WTC11 (cell line): ENCODE results near the gene CTNNA2. TPM values are rescaled to one million over a fixed set of nuclear protein-coding genes. Genes with fewer than 3 reads are reported as not detected.

ENCODE experiments used
- ATAC-seq: fragments of 200-7000 bp; cut with Tn5 transposase; 2 replicates; pipeline ENCODE4 v1.10.0; 2021; ENCODE audit warnings: mild to moderate bottlenecking, moderate library complexity
- CTCF ChIA-PET: fragments of 300-600 bp; sonication (Branson Sonifier 250); formaldehyde crosslinking; loops from one replicate; lab custom pipeline; 2021; ENCODE audit warnings: antibody characterized with exemption; lab: Charles Lee
- POLR2A ChIA-PET: fragments of 350-600 bp; sonication (Branson Sonifier 250); formaldehyde crosslinking; loops from one replicate; lab custom pipeline; 2021; ENCODE audit warnings: antibody characterized with exemption; lab: Charles Lee
- DNase-seq: peaks from one replicate; pipeline ENCODE4 v3.0.0; 2021; ENCODE audit warnings: low spot score
- H3K27ac Mint-ChIP-seq: 2 replicates; pipeline ENCODE4 v1.8.0; 2021; ENCODE audit warnings: mixed read lengths
- H3K27me3 Mint-ChIP-seq: 2 replicates; pipeline ENCODE4 v1.8.0; 2021; ENCODE audit warnings: low read depth, mild to moderate bottlenecking, moderate library complexity, mixed read lengths
- H3K36me3 Mint-ChIP-seq: 2 replicates; pipeline ENCODE4 v1.8.0; 2021; ENCODE audit warnings: mixed read lengths
- H3K4me1 Mint-ChIP-seq: 2 replicates; pipeline ENCODE4 v1.8.0; 2022; ENCODE audit warnings: mixed read lengths
- H3K4me3 Mint-ChIP-seq: 2 replicates; pipeline ENCODE4 v1.8.0; 2021; ENCODE audit warnings: mild to moderate bottlenecking, moderate library complexity, mixed read lengths
- H3K9me3 Mint-ChIP-seq: 2 replicates; pipeline ENCODE4 v1.8.0; 2021; ENCODE audit warnings: mixed read lengths
- CREB1 ChIP-seq: sonication (generic); formaldehyde crosslinking; IDR thresholded peaks from 2 replicates; pipeline ENCODE4 v1.8.0; 2023; ENCODE audit warnings: mild to moderate bottlenecking, missing genetic modification reagents
- GRHL2 ChIP-seq: fragments of 250-450 bp; sonication (Bioruptor Pico); IDR thresholded peaks from 2 replicates; pipeline ENCODE4 v1.8.0; 2022; ENCODE audit warnings: mild to moderate bottlenecking, moderate library complexity; ENCODE audit not compliant: insufficient replicate concordance, severe bottlenecking
- KAT7 ChIP-seq: sonication (generic); formaldehyde crosslinking; IDR thresholded peaks from 2 replicates; pipeline ENCODE4 v1.8.1; 2023; ENCODE audit warnings: missing genetic modification reagents, mild to moderate bottlenecking, borderline replicate concordance
- NFYB ChIP-seq: sonication (generic); formaldehyde crosslinking; conservative IDR thresholded peaks from 2 replicates; pipeline ENCODE4 v1.8.0; 2022; ENCODE audit warnings: low read depth, missing genetic modification reagents
- NR2C2 ChIP-seq: sonication (generic); formaldehyde crosslinking; IDR thresholded peaks from 2 replicates; pipeline ENCODE4 v1.8.0; 2022; ENCODE audit warnings: mild to moderate bottlenecking, missing genetic modification reagents
- PRRX2 ChIP-seq: fragments of 250-450 bp; sonication (Bioruptor Pico); IDR thresholded peaks from 2 replicates; pipeline ENCODE4 v1.8.0; 2021; ENCODE audit warnings: mild to moderate bottlenecking
- ZNF219 ChIP-seq: sonication (generic); formaldehyde crosslinking; IDR thresholded peaks from 2 replicates; pipeline ENCODE4 v1.8.0; 2023; ENCODE audit warnings: missing genetic modification reagents, mild to moderate bottlenecking, borderline replicate concordance
- ZNF317 ChIP-seq: sonication (generic); formaldehyde crosslinking; IDR thresholded peaks from 2 replicates; pipeline ENCODE4 v1.8.1; 2023; ENCODE audit warnings: low read depth, mild to moderate bottlenecking, moderate library complexity, missing genetic modification reagents, borderline replicate concordance
- ZNF423 ChIP-seq: fragments of 250-450 bp; sonication (Bioruptor Pico); IDR thresholded peaks from 2 replicates; pipeline ENCODE4 v2.1.2; 2022; ENCODE audit warnings: mild to moderate bottlenecking, moderate library complexity
- total RNA-seq: library from RNA; stranded (reverse); gene quantifications from 3 replicates; pipeline ENCODE4 v1.2.3, GENCODE V29; 2021
- TF ChIP-seq, protein P1 (sequence below): sonication (generic); formaldehyde crosslinking; IDR thresholded peaks from 2 replicates; pipeline ENCODE4 v1.8.0; 2022; ENCODE audit warnings: mild to moderate bottlenecking, missing genetic modification reagents
- TF ChIP-seq, protein P2 (sequence below): fragments of 200-600 bp; IDR thresholded peaks from 2 replicates; pipeline ENCODE4 v1.8.0; 2022; ENCODE audit warnings: antibody characterized with exemption
- TF ChIP-seq, protein P3 (sequence below): sonication (generic); formaldehyde crosslinking; IDR thresholded peaks from 2 replicates; pipeline ENCODE4 v1.8.0; 2023; ENCODE audit warnings: mild to moderate bottlenecking, missing genetic modification reagents
- TF ChIP-seq, protein P4 (sequence below): sonication (generic); formaldehyde crosslinking; IDR thresholded peaks from 2 replicates; pipeline ENCODE4 v1.8.1; 2023; ENCODE audit warnings: mild to moderate bottlenecking, moderate library complexity, missing genetic modification reagents
- TF ChIP-seq, protein P5 (sequence below): sonication (generic); formaldehyde crosslinking; IDR thresholded peaks from 2 replicates; pipeline ENCODE4 v1.8.1; 2022; ENCODE audit warnings: low read depth, mild to moderate bottlenecking, moderate library complexity, missing genetic modification reagents, borderline replicate concordance
- TF ChIP-seq, protein P6 (sequence below): sonication (generic); formaldehyde crosslinking; IDR thresholded peaks from 2 replicates; pipeline ENCODE4 v1.8.1; 2022; ENCODE audit warnings: missing genetic modification reagents, borderline replicate concordance
- TF ChIP-seq, protein P7 (sequence below): sonication (generic); formaldehyde crosslinking; IDR thresholded peaks from 2 replicates; pipeline ENCODE4 v1.8.0; 2022; ENCODE audit warnings: mild to moderate bottlenecking, missing genetic modification reagents
- TF ChIP-seq, protein P8 (sequence below): fragments of 250-450 bp; sonication (Bioruptor Pico); IDR thresholded peaks from 2 replicates; pipeline ENCODE4 v1.9.0; 2021; ENCODE audit warnings: mild to moderate bottlenecking

The CTNNA2 gene
- total RNA-seq, 1 experiment from 2014 or later = 3.8 TPM

DNA sequence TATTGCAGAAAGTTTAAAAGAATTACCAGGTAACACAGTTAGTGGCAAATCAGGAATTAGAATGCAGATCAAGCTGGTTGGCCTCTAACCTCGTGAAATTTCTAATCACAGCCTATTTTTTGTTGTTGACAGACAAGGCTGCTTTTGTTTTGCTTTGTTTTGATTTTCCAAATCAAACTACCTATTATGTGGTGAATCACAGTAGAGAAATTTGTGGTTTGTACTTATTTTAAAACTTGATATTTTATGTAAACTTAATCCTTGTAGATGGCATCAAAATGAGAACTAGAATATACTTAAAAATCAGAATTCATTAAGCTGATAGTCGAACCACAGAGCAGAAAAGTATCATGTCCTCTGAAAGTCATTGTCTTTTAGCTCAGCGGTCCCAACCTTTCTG is 258.1 kb downstream of the CTNNA2 start:
- ATAC-seq (no peak), DNase-seq (no peak)
- Mint-ChIP-seq H3K4me3 (no peak overlapping the region), H3K36me3 (no peaks in the 10 kb centered on the region), H3K27ac (no peak overlapping the region), H3K4me1 (peaks cover 25% of the 10 kb centered on the region), H3K27me3 (no peaks in the 10 kb centered on the region), H3K9me3 (0 out of 2 replicates have a peak, but pooled peaks cover 3% of the 10 kb centered on the region)
- TF ChIP-seq NFYB (CRISPR knock-in tag) (no peak), ZNF317 (CRISPR knock-in tag) (no peak), CREB1 (CRISPR knock-in tag) (no peak), GRHL2 (no peak), KAT7 (CRISPR knock-in tag) (no peak), ZNF219 (CRISPR knock-in tag) (no peak)
- TF ChIP-seq, protein P1, sequence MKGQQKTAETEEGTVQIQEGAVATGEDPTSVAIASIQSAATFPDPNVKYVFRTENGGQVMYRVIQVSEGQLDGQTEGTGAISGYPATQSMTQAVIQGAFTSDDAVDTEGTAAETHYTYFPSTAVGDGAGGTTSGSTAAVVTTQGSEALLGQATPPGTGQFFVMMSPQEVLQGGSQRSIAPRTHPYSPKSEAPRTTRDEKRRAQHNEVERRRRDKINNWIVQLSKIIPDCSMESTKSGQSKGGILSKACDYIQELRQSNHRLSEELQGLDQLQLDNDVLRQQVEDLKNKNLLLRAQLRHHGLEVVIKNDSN (CRISPR knock-in tag) = no peak
- TF ChIP-seq, protein P2, sequence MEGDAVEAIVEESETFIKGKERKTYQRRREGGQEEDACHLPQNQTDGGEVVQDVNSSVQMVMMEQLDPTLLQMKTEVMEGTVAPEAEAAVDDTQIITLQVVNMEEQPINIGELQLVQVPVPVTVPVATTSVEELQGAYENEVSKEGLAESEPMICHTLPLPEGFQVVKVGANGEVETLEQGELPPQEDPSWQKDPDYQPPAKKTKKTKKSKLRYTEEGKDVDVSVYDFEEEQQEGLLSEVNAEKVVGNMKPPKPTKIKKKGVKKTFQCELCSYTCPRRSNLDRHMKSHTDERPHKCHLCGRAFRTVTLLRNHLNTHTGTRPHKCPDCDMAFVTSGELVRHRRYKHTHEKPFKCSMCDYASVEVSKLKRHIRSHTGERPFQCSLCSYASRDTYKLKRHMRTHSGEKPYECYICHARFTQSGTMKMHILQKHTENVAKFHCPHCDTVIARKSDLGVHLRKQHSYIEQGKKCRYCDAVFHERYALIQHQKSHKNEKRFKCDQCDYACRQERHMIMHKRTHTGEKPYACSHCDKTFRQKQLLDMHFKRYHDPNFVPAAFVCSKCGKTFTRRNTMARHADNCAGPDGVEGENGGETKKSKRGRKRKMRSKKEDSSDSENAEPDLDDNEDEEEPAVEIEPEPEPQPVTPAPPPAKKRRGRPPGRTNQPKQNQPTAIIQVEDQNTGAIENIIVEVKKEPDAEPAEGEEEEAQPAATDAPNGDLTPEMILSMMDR = no peak
- TF ChIP-seq, protein P3, sequence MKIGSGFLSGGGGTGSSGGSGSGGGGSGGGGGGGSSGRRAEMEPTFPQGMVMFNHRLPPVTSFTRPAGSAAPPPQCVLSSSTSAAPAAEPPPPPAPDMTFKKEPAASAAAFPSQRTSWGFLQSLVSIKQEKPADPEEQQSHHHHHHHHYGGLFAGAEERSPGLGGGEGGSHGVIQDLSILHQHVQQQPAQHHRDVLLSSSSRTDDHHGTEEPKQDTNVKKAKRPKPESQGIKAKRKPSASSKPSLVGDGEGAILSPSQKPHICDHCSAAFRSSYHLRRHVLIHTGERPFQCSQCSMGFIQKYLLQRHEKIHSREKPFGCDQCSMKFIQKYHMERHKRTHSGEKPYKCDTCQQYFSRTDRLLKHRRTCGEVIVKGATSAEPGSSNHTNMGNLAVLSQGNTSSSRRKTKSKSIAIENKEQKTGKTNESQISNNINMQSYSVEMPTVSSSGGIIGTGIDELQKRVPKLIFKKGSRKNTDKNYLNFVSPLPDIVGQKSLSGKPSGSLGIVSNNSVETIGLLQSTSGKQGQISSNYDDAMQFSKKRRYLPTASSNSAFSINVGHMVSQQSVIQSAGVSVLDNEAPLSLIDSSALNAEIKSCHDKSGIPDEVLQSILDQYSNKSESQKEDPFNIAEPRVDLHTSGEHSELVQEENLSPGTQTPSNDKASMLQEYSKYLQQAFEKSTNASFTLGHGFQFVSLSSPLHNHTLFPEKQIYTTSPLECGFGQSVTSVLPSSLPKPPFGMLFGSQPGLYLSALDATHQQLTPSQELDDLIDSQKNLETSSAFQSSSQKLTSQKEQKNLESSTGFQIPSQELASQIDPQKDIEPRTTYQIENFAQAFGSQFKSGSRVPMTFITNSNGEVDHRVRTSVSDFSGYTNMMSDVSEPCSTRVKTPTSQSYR (CRISPR knock-in tag) = no peak
- TF ChIP-seq, protein P4, sequence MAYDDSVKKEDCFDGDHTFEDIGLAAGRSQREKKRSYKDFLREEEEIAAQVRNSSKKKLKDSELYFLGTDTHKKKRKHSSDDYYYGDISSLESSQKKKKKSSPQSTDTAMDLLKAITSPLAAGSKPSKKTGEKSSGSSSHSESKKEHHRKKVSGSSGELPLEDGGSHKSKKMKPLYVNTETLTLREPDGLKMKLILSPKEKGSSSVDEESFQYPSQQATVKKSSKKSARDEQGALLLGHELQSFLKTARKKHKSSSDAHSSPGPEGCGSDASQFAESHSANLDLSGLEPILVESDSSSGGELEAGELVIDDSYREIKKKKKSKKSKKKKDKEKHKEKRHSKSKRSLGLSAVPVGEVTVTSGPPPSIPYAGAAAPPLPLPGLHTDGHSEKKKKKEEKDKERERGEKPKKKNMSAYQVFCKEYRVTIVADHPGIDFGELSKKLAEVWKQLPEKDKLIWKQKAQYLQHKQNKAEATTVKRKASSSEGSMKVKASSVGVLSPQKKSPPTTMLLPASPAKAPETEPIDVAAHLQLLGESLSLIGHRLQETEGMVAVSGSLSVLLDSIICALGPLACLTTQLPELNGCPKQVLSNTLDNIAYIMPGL (CRISPR knock-in tag) = no peak
- ChIA-PET POLR2A (no interaction called here), CTCF (interaction anchor here (1.0 to 1.2 kb wide), 2 partner anchors 10 to 12 kb away, joined by 3 read pairs; no protein-coding TSS in a partner anchor)

DNA sequence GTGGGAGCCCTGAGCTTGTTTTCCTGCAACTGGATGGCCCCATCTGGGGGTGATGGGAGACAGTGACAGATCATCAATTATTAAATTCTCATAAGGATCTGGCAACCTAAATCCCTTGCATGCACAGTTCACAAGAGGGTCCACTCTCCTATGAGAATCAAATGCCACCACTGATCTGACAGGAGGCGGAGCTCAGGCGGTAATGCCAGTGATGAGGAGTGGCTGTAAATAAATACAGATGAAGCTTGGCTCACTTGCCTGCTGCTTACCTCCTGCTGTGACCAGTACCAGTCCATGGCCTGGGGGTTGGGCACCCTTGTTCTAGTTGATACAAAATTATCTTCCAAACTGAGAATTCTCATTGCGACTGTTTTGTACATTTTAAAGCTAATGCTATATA is 258.6 kb downstream of the CTNNA2 start:
- TF ChIP-seq NR2C2 (CRISPR knock-in tag) = no peak
- TF ChIP-seq, protein P5, sequence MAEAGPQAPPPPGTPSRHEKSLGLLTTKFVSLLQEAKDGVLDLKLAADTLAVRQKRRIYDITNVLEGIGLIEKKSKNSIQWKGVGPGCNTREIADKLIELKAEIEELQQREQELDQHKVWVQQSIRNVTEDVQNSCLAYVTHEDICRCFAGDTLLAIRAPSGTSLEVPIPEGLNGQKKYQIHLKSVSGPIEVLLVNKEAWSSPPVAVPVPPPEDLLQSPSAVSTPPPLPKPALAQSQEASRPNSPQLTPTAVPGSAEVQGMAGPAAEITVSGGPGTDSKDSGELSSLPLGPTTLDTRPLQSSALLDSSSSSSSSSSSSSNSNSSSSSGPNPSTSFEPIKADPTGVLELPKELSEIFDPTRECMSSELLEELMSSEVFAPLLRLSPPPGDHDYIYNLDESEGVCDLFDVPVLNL (CRISPR knock-in tag) = no peak
- TF ChIP-seq ZNF423 (CRISPR knock-in tag) = no peak
- TF ChIP-seq, protein P6, sequence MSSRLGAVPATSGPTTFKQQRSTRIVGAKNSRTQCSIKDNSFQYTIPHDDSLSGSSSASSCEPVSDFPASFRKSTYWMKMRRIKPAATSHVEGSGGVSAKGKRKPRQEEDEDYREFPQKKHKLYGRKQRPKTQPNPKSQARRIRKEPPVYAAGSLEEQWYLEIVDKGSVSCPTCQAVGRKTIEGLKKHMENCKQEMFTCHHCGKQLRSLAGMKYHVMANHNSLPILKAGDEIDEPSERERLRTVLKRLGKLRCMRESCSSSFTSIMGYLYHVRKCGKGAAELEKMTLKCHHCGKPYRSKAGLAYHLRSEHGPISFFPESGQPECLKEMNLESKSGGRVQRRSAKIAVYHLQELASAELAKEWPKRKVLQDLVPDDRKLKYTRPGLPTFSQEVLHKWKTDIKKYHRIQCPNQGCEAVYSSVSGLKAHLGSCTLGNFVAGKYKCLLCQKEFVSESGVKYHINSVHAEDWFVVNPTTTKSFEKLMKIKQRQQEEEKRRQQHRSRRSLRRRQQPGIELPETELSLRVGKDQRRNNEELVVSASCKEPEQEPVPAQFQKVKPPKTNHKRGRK = no peak
- TF ChIP-seq PRRX2 (CRISPR knock-in tag) = no peak
- TF ChIP-seq, protein P7, sequence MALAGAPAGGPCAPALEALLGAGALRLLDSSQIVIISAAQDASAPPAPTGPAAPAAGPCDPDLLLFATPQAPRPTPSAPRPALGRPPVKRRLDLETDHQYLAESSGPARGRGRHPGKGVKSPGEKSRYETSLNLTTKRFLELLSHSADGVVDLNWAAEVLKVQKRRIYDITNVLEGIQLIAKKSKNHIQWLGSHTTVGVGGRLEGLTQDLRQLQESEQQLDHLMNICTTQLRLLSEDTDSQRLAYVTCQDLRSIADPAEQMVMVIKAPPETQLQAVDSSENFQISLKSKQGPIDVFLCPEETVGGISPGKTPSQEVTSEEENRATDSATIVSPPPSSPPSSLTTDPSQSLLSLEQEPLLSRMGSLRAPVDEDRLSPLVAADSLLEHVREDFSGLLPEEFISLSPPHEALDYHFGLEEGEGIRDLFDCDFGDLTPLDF (CRISPR knock-in tag) = no peak
- TF ChIP-seq, protein P8, sequence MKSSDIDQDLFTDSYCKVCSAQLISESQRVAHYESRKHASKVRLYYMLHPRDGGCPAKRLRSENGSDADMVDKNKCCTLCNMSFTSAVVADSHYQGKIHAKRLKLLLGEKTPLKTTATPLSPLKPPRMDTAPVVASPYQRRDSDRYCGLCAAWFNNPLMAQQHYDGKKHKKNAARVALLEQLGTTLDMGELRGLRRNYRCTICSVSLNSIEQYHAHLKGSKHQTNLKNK (CRISPR knock-in tag) = no peak
- Mint-ChIP-seq H3K27ac (no peak overlapping the region), H3K27me3 (no peaks in the 10 kb centered on the region), H3K36me3 (no peaks in the 10 kb centered on the region), H3K9me3 (0 out of 2 replicates have a peak, but pooled peaks cover 3% of the 10 kb centered on the region), H3K4me3 (no peak overlapping the region), H3K4me1 (peaks cover 25% of the 10 kb centered on the region)
- no peak for DNase-seq
- ChIA-PET POLR2A (no interaction called here), CTCF (interaction anchor here (1.0 kb wide), 1 partner anchor 10 kb away, joined by 3 read pairs; no protein-coding TSS in a partner anchor)
- ATAC-seq = no peak
